GM21717 (cell line): ENCODE data around the gene HOATZ.

ENCODE experiments used
- ATAC-seq: cut with Tn5 transposase; IDR thresholded peaks from one replicate; pipeline ENCODE4 v1.9.1; 2021; ENCODE audit warnings: mild to moderate bottlenecking, moderate library complexity; ENCODE audit not compliant: unreplicated experiment

HOATZ gene

DNA sequence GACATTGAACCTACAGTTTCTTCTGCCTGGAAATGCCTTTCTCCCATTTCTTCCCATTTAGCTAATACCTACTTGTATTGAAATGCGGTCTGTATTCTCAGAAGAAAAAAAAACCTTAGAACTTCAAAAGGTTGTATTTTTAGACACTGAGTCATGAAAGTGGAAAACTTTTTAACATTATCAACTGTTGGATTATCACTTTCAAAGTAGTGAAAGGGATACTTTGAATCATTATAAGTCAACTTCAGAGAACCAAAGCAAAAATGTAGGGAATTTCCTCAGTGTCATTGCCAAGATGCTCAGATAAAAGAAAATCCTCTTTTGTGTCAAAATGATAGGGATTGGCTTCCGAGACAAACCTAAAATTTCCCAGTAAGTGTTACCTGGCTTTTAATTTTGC, 6.6 kb downstream of the HOATZ start:
- no peak for ATAC-seq

DNA sequence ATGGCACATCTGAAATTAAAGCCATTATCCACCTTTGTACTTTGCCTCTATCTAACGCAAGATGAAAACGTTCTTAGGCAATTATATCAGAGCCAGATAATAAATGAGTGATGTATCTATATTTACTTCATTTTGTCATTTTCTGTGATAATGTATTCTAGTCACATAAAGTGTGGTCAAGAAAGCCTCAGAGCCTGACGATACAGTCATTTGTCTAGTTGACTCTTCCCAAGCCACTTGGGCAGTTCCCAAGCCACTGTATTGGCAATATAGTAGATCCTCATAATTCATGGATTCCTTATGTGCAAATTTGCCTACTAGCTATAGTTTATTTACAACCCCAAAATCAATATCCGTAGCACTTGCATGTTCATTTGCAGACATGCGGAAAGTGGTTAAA, 7.8 kb downstream of the HOATZ start:
- no peak for ATAC-seq

DNA sequence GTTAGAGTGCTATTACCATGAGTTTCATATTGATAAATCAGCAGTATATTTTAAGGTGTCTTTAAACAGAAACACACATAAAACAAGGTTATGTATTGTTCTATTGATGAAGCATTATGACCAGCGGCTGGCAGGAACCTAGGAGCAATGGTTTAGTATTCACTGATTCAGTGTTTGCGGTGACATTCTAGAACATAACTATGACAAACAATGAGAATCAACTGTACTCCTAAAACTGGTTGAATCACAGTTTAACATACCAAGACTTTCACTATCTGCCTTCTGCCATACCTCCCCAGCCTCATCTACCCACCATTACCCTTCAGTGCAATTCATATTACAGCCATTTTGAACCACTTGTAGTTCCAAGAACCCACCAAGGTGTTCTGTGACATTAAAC, 8.8 kb downstream of the HOATZ start:
- ATAC-seq = no peak

DNA sequence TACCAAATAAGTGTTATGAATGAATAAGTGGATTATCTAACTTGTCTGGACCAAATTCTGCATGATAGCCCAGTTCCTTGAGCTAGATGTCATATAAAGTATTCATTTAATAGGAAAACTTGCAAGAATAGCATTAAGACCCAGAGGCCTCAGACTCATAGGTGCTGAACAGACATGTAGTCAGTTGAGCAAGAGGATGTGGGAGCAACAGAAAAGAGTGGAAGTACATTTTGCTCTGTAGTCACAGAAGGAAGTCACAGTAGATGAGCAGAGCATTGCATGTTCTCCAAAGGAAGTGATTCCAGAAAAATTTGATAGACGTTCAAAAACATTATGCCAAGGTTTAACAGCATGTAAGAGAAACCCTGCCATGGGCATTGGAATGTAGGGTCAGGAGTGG, 9.5 kb downstream of the HOATZ start:
- no peak for ATAC-seq

DNA sequence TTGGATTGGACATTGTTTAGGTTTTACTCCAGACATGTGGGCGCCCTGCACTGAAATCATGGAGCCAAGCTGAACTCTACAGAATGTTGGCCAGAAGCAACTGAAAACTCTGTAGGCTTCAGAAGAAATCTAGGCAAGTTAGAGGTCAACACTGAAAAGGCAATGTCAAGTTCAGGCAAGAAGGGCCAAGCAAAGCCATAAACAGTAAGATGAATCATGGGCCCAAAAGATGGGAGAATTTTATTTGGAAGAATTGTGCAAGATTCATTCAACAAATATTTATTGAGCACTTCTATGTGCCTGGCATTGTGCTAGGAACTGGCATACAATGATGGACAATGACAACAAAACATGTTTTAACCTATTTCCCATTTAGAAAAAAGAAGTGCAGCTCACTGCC, 10.9 kb downstream of the HOATZ start:
- no peak for ATAC-seq

DNA sequence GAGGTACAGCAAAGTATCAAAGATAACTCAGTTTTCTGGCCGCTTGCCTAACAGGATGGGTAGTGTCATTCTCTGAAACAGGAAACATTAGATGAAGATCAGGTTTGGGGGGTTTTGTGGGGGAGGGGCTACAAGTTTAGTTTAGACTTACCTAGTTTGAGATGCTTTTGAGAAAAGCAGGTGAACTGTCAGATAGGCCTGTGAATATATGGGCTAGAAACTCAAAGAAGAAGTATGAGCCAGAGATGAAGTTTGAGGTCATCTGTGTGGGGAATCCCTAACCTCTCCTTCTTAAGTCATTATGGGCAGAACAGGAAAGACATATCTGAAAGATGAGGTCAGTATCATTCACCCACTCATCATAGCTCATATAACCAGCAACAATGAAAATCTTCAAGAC, 11.9 kb downstream of the HOATZ start:
- peak; percentile 73 for ATAC-seq

DNA sequence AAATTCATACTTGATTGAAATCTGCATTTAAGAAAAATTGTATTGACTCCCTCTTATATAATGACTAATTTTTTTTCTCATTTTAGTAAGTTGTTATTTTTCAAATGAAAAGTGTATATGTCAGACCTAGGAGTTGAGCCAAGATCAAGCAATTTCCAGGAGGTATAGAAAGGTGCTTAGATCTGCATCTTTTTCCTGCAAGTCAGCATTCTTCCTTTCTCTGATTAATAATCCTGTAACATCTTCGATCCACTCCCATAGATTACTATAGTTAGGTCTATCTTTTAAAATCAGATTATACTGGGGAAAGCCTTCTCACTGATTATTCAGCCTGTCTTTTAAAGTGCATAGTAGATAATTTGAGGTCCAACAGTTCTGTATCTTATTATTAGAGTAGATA, 12.7 kb downstream of the HOATZ start:
- no peak for ATAC-seq

DNA sequence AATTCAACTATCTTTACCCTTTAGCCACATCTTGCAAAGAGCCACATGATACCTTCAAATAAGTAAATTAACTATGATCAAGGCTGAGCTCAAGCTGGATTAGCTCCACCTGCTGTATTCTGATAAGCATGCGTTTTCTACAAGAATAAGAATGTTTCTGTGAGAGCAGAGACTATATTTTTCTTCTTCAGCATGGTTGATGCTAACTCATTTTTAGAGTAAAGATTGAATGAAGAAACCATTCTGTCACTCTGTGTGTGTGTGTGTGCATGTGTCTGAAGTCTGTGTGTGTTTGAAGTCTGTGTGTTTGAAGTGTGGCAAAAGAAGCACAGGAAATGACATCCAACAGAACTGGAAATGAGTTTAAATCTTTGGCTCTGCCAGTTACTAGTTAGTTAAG, 14.0 kb downstream of the HOATZ start:
- no peak for ATAC-seq

DNA sequence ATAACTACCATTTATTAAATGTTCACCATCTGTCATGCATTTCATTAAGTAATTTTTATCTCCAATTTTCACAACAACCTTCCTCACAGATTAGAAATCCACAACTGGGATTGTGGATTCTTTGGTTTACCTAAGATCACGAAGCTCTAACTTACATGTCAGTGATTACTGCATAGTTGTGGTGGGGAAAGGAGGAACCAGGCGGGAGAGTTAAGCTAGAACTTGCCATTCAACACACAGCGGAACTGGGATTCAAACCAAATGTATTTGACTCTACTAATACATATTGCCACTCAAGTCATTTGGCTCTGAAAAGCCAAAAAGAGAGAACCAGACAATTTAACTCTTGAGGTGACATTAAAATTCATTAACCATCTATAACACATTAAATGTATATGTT, 15.5 kb downstream of the HOATZ start:
- ATAC-seq = no peak

DNA sequence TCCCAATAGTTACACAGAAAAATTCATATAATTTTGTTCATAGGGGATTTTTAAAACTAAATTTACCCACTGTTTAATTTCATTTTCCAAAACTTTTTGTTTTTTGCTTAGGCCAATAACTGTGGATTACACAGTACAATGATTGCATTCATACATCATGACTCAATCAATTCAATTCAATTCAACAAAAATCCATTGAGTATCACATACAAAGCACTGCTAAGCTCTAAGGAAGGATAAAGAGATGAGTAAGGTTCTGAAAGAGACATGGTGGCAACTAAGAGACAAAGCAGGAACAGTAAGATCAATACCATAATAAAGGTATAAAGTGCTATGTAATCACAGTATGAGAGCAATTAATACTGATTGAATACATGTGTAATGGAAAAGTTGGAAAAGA, 16.6 kb downstream of the HOATZ start:
- no peak for ATAC-seq

DNA sequence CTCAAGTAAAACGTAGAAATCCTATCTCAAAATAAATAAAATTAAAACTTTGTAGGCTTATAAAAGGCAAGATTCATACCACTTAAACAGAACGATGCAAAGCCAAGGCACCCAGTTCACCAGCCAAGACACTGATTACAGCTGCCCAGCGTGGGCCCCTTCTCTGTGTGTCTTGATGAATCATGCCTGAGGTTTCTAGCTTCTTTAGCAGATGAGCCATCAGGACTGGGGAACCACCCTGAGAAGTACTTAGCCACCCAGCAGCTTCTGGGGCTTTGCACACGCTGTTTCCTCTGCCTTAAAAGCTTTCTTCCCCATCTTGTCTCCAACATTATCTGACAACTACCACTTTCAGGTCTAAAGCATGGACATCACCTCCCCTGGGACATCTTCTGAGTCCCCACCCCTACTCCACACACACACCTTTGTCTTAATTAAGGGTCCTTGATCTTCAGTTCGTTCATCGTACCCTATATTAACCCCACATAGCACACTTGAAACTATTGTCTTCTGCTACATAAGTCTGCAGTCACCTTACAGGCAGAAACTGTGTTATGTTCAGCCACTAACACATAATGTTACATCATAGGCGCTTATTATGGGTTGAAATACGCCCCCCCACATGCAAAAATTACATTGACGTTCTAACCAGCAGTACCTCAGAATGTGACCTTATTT, 17.2 kb downstream of the HOATZ start:
- peak; percentile 92 for ATAC-seq

DNA sequence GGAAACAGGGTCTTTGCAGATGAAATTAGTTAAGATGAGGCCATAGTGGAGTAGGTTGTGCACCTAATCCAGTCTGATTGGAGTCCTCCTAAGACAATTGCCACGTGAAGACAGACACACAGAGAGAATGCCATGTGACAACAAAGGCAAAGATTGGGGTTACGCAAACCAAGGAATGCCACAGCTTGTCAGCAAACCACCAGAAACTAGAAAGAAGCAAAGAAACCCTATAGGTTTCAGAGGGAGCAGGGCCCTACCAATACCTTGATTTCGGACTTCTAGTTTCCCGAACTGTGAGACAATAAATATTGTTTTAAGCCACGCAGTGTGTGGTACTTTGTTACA, 17.8 kb downstream of the HOATZ start:
- ATAC-seq = no peak

DNA sequence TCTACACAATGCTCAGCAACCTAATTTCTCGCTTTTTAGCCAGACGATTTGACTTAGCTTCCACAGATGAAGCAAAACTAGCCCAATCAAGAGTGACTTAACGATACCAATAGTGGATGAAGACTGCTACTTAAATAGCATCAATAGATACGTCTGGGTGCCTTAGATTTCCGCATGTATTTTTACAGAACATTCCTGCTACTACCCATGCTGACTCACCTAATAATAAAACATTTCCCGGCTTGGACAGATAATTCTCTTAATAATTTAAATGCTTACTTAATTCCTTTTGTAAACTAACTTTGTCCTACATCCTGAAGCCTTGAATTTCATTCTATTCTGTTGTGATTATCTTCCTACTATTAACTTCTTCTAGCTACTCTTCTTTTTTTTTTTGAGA, 20.7 kb downstream of the HOATZ start:
- ATAC-seq = no peak

DNA sequence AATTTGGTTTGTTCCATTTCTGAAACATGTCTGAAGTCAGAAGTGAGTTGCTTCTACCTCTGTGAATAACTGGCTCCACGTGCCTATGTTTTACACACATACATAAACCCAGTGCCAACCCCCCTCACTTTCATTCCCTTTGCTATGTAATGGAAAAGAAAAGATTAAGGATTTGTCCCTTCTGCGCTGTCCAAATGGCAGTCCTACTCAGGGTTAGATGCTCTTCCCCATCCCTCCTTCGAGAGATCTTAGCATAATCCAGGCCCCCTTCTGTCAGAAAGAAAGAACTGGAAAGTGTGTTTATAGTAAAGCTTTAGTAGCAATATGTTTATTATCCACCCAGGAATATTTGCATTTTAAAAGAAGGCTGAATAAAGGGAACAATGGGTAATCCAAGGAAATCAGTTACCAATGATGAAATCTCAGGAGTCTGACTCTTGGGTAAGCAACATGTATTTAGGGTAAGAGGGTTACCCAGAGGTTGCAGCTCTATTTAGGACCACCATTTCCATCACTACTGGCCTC, 22.8 kb downstream of the HOATZ start:
- ATAC-seq = no peak

DNA sequence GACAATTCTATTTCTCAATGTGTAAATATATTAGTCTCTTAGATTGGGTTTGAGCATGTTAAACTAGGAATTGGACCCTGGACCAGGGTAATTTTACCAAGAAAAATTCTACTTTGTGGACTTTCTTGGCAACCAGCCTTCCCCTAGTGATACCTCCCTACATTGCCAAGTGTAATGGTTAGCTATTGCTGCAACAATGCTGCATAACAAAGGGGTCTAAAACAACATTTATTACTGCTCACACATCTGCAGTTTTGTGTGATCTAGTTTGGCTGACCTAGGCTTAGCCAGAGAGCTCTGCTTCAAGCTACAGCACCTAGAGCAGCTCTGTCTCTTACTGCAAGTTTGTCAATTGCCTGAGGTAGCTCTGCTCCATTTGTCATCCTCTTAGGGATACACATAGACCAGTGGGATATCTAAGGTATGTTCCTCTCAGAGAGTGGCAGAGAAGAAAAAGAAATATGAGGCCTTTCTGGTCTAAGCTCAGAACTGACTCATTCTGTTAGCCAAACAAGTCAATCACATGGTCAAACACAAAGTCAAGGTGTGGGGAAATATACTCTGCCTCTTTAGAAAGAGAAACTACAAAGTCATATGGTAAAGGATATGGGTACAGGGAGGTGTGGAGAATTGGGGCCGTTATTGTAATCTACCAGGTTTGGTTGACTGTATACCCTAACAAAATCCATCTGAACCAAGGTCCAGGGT, 24.0 kb downstream of the HOATZ start:
- no peak for ATAC-seq

DNA sequence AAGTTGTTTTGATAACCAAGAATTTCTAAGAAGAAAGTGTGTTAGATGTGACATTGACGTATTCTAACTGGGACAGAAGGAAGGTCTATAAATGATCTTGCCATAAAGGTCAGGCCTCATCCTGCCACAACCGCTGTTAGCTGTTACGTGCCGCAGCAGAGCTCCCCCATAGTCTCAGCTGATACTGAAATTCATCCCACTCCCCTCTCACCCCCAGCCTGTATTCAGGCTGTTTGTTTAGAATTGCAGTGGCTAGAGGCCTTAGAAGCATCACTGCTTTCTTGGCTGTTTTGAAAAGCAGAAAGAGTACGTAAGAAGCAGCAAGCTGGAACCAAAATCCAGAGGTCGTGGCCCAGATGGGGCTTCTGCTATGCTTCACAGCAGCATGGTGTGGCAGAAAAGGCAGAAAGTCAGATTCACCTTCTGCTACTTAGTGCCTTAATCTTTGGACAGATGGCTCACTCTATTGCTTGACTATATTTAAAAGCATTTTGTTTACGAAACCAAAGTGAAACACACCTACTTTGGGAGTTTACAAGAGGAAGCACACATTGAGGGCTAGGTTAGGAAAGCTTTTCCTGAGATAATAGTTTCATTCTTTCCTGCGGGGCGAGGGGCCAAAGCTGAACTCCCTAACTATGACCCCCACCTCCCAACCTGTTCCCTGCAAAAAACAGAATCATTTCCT, 25.0 kb downstream of the HOATZ start:
- no peak for ATAC-seq

DNA sequence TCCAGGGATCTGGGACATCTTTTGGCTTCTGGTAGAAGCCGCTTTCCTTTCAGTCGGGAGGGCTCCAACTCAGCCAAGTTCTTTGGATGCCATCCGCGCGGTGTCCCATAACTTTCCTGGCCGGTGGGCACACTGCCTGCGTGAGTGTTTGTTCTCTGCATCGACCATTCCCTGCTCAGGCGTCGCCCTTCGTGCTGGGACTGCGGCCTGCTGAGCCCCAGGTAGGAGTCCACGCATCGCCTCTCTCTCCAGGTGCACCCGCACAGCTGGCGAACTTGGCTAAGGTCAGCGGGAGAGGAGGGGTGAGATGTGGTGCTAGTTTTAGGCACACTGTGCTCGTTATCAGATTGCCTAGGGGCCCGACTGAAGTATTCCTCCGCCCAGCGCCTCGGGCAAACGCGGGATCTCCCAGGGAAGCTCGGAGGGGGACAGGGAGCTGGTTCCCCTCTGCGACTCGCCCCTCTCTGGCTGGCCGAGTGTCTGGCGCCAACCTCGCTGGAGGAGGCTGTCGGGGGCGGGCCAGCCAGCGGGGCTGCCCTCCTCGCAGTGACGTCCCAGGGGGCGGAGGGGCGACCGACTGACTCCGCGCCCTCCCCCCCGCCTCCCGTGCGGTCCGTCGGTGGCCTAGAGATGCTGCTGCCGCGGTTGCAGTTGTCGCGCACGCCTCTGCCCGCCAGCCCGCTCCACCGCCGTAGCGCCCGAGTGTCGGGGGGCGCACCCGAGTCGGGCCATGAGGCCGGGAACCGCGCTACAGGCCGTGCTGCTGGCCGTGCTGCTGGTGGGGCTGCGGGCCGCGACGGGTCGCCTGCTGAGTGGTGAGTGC, 25.7 kb downstream of the HOATZ start, which contains the start of gene LAYN:
LAYN (plus strand) TSS at position 607 of the 823 bp plus-strand sequence; CDS start at position 731, 124 bp downstream.
- ATAC-seq = no peak

DNA sequence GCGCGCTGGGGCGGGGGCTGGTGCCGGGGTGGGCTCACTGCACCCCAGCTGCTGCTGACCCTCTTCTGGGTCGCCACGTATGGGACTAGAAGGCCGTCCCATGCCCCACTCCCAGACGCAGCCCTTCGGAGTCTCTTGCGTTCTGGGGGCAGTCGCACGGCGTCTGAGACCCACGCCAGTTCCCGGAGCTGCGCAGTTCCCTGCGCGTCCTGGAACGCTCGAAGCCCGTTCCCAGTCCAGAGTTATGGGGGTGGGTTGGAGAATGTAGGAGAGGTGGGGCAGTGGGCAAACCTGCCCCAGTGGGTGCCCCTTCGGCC, 26.3 kb downstream of the HOATZ start:
- no peak for ATAC-seq

DNA sequence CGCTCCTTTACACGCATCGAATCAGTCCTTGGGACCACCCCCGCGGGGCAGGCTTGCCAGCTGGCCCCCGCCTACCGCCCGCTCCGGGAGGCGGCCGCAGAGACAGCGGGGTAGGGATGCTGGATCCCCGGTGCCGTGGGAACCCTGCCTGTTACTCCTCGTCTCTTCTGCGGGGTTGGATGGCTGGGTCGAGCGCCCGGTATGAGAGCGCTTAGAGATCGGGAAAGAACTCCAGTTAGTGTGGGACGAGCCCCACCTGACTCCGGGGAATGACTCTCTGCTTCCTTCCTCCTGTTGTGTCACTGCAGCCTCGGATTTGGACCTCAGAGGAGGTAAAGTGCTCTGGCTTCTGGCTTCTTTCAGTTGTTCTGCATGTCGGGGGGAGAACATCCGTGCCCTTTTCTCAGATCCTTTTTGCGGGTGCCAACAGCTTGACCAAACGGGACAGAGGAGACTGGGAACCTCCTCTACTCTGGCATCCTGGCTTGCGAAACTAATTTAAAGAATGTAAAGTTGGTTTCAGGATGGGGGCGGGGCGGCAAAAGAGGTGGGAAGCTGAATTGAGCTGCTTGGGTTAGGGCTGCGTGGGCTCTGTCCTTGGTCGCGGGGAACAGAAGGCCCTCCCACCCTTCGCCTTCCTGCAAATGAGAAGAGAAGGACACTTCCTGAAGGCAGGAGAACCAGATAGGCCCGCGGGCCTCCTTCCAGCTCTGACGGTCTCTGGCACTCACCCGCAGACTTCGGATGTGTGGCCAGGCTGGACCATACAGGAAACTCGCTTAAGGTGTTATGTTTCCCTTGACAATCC, 26.9 kb downstream of the HOATZ start:
- no peak for ATAC-seq

DNA sequence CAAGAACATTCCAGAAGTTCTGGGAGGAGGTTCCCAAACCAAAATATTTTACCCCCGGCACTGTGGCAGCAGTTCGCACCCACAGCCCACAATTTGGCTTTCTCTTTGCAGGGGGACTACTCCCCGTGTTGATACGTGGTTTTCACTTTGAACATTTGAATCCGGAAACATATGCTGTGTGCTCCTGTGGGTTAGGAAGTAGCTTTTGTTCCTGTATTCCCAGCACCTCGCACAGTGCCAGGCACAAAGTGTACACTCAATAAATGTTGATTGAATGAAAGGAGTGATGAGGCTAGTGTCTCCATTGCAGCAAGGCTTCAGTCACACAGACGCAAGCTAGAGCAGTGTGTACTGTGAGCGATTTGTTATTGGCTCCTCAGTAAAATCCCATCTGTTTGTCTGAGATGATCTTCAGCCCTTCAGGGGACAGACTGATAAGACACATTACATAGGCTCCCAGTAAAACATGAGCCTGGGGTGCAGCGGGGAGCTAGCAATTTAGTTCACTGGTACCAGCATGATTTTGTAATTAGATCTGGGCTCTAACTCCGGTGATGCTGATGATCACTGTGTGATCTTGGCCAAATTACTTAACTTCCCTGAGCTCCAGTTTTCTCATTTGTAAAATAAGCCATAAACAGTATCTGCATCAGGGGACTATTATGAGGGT, 28.2 kb downstream of the HOATZ start:
- no peak for ATAC-seq
